Hepatocyte (in vitro differentiated cells): ENCODE measurements around the gene BCL2A1. TPM values are rescaled to one million over a fixed set of nuclear protein-coding genes. Genes with fewer than 3 reads are reported as not detected.

Source experiments
- DNase-seq: peaks from one replicate; pipeline ENCODE4 v3.0.0-alpha.2; 2016; ENCODE audit warnings: low spot score
- H2AFZ ChIP-seq: fragments of 200-600 bp; sonication (generic); 2 replicates; pipeline ENCODE4 v1.6.0; 2016; ENCODE audit warnings: antibody characterized with exemption, mild to moderate bottlenecking
- H3K27ac ChIP-seq: fragments of 200-600 bp; sonication (generic); 2 replicates; pipeline ENCODE4 v1.5.1; 2016; ENCODE audit warnings: mild to moderate bottlenecking
- H3K27me3 ChIP-seq: fragments of 200-600 bp; sonication (generic); 2 replicates; pipeline ENCODE4 v1.6.1; 2016
- H3K36me3 ChIP-seq: fragments of 200-600 bp; sonication (generic); replicated peaks from 2 replicates; pipeline ENCODE4 v1.5.1; 2016; ENCODE audit warnings: low read depth; ENCODE audit not compliant: insufficient read depth
- H3K4me1 ChIP-seq: fragments of 200-600 bp; sonication (generic); 2 replicates; pipeline ENCODE4 v1.5.1; 2016; ENCODE audit warnings: mild to moderate bottlenecking, moderate library complexity; ENCODE audit not compliant: insufficient read depth
- H3K4me2 ChIP-seq: fragments of 200-600 bp; sonication (generic); 2 replicates; pipeline ENCODE4 v1.6.0; 2016
- H3K4me3 ChIP-seq: fragments of 200-600 bp; sonication (generic); 2 replicates; pipeline ENCODE4 v1.5.1; 2016; ENCODE audit warnings: mild to moderate bottlenecking
- H3K79me2 ChIP-seq: fragments of 200-600 bp; sonication (generic); 2 replicates; pipeline ENCODE4 v1.6.0; 2017; ENCODE audit warnings: mild to moderate bottlenecking
- H3K9me2 ChIP-seq: fragments of 200-600 bp; sonication (generic); replicated peaks from 2 replicates; pipeline ENCODE4 v1.6.0; 2017; ENCODE audit warnings: mild to moderate bottlenecking; ENCODE audit not compliant: insufficient read depth
- H3K9me3 ChIP-seq: fragments of 200-600 bp; sonication (generic); 2 replicates; pipeline ENCODE4 v1.5.1; 2016; ENCODE audit warnings: low read depth, mild to moderate bottlenecking
- H4K20me1 ChIP-seq: fragments of 200-600 bp; sonication (generic); 2 replicates; pipeline ENCODE4 v1.6.0; 2016; ENCODE audit warnings: mild to moderate bottlenecking; ENCODE audit not compliant: insufficient read depth, poor library complexity, severe bottlenecking
- CTCF ChIP-seq: fragments of 200-600 bp; sonication (generic); IDR thresholded peaks from 2 replicates; pipeline ENCODE4 v1.5.1; 2016; ENCODE audit warnings: antibody characterized with exemption, mild to moderate bottlenecking; ENCODE audit not compliant: poor library complexity
- EZH2 ChIP-seq: fragments of 200-600 bp; sonication (generic); IDR thresholded peaks from 2 replicates; pipeline ENCODE4 v1.6.1; 2016; ENCODE audit warnings: antibody characterized with exemption, mild to moderate bottlenecking, borderline replicate concordance
- EZH2phosphoT487 ChIP-seq: fragments of 200-600 bp; sonication (generic); IDR thresholded peaks from one replicate; pipeline ENCODE4 v1.6.1; 2018; ENCODE audit warnings: antibody characterized with exemption, mild to moderate bottlenecking, low read depth, moderate library complexity; ENCODE audit not compliant: unreplicated experiment, severe bottlenecking
- WGBS: methylation state at CpG from one replicate; pipeline ENCODE4 v1.1.6; 2016; ENCODE audit warnings: low lambda C conversion rate; ENCODE audit errors: missing lambda C conversion rate; 5-methylcytosine and 5-hydroxymethylcytosine counted together
- polyA plus RNA-seq: library from polyadenylated mRNA; unstranded; fragments of >200 nt; fragmentation: Nextera tagmentation; extraction: Ambion mirVana; gene quantifications from 2 replicates; pipeline ENCODE4 v1.2.1, GENCODE V29; 2016
- total RNA-seq: library from RNA; depleted of rRNA; stranded (reverse); fragments of >200 nt; gene quantifications from 2 replicates; pipeline ENCODE4 v1.2.3, GENCODE V29; 2014

BCL2A1 gene
- total and polyA plus RNA-seq, 2 experiments from 2014 or later, result 9.9 to 11.1 TPM

- Histone ChIP-seq H3K79me2 (no peaks in the 10 kb centered on the region), H3K4me1 (no peaks in the 10 kb centered on the region), H3K4me3 (no peak overlapping the region), H3K27me3 (no peaks in the 10 kb centered on the region), H3K36me3 (no peaks in the 10 kb centered on the region), H4K20me1 (no peaks in the 10 kb centered on the region), H3K9me3 (no peaks in the 10 kb centered on the region), H2AFZ (no peak overlapping the region), H3K9me2 (no peaks in the 10 kb centered on the region), H3K27ac (no peak overlapping the region), H3K4me2 (no peak overlapping the region)
- no peak for TF ChIP-seq EZH2
- no peak for TF ChIP-seq EZH2phosphoT487
- no peak for TF ChIP-seq CTCF
- over 99% methylated on average over 6 of the region's 6 CpGs for WGBS
- no peak for DNase-seq
These were observed 33.0 kb upstream of the BCL2A1 start for GRCh38 chr15:80003934-80004472.

GRCh38 chr15:80003171-80003570, 32.2 kb upstream of the BCL2A1 start:
- 83% methylated on average over 12 of the region's 12 CpGs for WGBS
- no peaks in the 10 kb centered on the region for H3K9me3 ChIP-seq
- TF ChIP-seq CTCF, result no peak
- no peak for TF ChIP-seq EZH2phosphoT487
- no peak for TF ChIP-seq EZH2
- H3K27ac ChIP-seq, result no peak overlapping the region
- H3K4me1 ChIP-seq, result no peaks in the 10 kb centered on the region
- no peak overlapping the region for H2AFZ ChIP-seq
- H3K79me2 ChIP-seq, result no peaks in the 10 kb centered on the region
- H3K9me2 ChIP-seq, result no peaks in the 10 kb centered on the region
- H3K27me3 ChIP-seq, result no peaks in the 10 kb centered on the region
- no peak overlapping the region for H3K4me3 ChIP-seq
- H3K4me2 ChIP-seq, result no peak overlapping the region
- no peaks in the 10 kb centered on the region for H3K36me3 ChIP-seq
- H4K20me1 ChIP-seq, result no peaks in the 10 kb centered on the region
- no peak for DNase-seq

- no peak overlapping the region for H2AFZ ChIP-seq
- H3K9me3 ChIP-seq, result no peaks in the 10 kb centered on the region
- no peak for DNase-seq
- no peak overlapping the region for H3K4me2 ChIP-seq
- no peaks in the 10 kb centered on the region for H4K20me1 ChIP-seq
- TF ChIP-seq EZH2 (no peak), EZH2phosphoT487 (no peak), CTCF (no peak)
- no peak overlapping the region for H3K4me3 ChIP-seq
- H3K27ac ChIP-seq, result no peak overlapping the region
- WGBS, result 98% methylated on average over 3 of the region's 3 CpGs
- no peaks in the 10 kb centered on the region for H3K79me2 ChIP-seq
- no peaks in the 10 kb centered on the region for H3K9me2 ChIP-seq
- H3K27me3 ChIP-seq, result no peaks in the 10 kb centered on the region
- H3K36me3 ChIP-seq, result no peaks in the 10 kb centered on the region
- H3K4me1 ChIP-seq, result no peaks in the 10 kb centered on the region
These were observed 31.3 kb upstream of the BCL2A1 start for GRCh38 chr15:80002267-80002666.

- Histone ChIP-seq H4K20me1 (no peaks in the 10 kb centered on the region), H3K9me2 (no peaks in the 10 kb centered on the region), H3K4me2 (no peak overlapping the region), H3K79me2 (no peaks in the 10 kb centered on the region), H3K4me3 (no peak overlapping the region), H3K4me1 (no peaks in the 10 kb centered on the region), H3K36me3 (no peaks in the 10 kb centered on the region), H3K27me3 (no peaks in the 10 kb centered on the region), H3K9me3 (no peaks in the 10 kb centered on the region), H2AFZ (no peak overlapping the region), H3K27ac (no peak overlapping the region)
- no peak for DNase-seq
- TF ChIP-seq EZH2, result no peak
- no peak for TF ChIP-seq EZH2phosphoT487
- TF ChIP-seq CTCF, result no peak
- WGBS, result 77% methylated on average over 3 of the region's 3 CpGs
These were observed 23.6 kb upstream of the BCL2A1 start for GRCh38 chr15:79994615-79995014.
